NCI-H446 (cell line): Measurements from ENCODE around the gene CD6.

Experiments used
- DNase-seq, 2 experiments: peaks; one replicate each; lab custom pipeline; 2025; lab: John Stamatoyannopoulos, UW

Gene CD6

DNA sequence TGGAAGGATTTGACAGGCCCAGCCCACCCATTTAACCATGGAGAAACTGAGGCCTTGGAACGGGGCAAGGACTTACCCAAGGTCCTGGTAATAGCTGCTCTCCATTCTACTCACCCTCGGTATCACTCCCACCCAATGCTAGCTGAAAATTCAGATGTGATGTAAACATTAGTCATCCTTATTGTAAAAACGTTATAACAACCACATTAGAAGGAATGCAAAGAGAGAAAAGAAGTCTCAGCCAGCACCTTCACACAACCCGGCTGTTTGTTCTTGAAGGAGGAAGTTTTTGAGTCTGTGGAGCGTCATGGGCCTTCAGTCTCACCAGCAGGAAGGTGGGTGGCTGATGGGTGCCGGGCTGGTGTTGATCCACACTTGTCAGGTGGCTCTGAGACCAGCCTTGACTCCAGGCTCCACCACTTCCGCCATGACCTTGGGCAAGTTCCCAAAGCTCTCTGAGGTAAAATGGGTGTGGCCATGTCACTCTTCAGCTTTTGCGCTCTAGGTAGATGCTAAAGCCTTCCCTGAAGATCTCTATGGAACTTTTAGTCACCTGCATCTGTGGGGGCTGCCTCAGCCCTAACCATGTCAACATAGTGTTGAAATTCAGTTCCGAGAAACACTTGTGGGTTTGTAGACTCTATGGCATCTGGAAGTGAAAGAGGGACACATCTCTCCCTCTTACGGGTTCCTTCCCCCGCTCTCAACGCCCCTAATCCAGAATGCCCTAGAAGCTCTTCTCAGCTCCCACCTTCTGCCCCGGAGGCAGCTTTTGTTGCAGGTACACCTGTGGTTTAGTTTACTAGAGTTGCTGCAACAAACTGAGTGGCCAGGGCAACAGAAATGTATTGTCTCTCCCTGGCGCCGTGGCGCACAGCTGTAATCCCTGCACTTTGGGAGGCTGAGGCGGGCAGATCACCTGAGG lies 14.8 kb downstream of the CD6 start:
- no peak for DNase-seq

DNA sequence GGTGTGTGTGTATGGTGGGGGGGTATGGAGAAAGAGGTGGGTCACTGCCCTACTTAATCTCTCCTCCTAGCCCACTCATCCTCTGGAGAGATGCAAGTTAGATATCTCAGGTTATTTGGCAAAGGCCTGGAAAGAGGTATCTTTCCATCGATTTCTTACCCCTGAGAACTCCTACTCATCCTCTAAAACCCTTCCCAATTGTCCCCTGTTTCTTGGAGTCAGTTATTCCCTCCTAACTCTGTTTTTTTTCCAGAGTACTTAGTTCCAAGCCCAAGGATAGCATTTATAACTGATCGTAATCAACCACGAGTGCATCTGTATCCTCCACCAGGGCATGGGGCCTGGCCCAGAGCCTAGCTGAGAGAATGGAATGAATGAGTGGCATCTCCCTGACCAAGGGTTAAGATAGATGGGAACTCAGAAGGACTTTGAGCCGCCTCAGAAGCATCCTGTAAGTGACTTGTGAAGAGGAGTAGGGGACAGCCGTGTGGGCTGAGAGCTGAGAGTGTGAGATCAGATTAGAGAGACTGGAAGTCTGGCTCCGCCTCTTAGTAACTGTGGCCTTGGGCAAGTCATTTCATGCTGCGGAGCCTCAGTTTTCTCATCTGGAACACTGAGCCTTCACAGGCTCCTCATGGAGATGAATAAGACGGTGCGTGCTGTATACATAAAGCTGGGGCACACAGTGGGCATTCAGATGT lies 16.2 kb downstream of the CD6 start:
- DNase-seq: no peak

DNA sequence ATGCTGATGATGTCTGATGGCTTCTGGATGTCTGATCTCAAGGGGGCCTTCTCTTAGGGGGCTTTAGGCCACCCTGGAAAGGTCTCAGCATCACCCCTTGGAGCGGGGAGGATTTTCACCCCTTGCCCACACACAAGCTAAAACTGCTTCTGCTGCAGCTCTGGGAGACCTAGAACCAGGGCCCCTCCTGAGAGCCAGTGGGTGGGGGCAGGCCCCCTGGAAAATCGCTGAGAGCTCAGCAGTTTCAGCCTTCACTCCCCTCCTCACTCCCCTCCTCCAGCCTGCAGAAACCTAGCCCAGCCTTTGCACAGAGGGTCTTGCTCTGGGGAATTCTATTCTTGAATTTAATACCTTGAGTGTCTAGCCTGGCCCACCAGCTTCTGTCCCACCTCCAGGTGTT lies 17.2 kb downstream of the CD6 start:
- no peak for DNase-seq

DNA sequence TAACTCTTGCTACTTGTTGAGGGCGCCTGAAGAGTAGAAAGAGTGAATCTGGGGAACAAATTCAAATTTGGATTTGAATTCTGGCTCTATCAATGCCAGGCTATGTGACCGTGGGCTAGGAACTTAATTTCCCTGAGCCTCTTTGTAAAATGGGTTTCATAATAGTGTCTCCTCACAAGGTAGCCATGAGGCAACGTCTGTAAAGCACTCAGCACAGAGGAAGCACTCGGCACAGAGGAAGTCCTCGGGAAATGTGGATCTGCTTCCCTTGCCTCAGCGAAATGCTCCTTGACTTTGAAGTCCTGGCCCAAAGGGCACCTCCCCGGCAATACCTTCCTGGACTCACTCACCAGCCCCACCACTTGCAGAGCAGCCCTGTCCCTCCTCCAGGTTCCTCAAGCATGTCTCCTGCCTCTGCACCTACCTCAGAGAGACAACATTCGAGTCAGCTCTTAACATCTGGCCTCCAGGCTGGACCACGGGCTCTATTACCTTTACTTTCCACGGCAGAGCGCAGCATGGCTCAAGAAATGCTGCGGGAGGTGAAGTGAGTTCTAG lies 17.7 kb downstream of the CD6 start:
- no peak for DNase-seq

DNA sequence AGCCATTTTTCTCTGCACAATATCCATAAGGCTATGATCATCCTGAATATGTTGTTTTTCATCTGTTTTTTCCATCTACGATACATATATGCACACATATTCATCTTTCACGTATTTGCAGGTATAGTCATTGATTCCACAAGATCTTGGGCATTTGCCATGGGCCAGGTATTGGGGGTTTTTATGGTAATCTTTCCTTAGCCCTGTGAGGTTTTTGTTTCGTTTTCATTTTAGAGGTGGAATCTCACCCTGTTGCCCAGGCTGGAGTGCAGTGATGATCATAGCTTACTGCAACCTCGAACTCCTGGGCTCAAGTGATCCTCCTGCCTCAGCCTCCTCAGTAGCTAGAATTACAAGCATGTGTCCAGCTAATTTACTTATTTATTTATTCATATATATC lies 20.0 kb downstream of the CD6 start:
- no peak for DNase-seq

DNA sequence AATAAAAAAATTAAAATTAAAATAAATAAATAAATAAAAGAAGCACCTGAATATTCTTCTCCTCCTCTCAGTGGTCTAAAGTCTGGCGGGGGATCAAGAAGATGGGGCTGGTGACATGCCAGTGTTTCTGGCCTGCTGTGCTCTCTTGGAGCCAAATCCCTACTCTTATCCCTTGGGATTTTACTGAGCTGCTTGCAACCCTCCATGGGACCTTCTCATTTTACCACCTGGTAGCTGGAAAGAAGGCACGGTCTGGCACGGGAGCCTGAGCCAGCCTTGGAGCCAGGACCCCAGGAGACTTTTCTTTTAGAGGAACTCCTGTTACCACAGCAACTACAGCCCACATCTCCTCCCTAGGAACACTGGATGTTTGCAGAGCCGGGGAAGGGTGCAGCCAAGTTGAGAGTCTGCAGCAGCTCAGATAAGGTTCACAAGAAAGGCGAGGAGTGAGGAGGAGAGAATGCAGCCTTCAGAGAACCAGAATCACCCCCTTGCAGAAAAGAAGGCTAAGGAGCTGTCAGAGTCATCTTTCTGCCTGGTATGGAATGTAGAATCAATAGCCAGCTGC lies 21.4 kb downstream of the CD6 start:
- DNase-seq: peak; percentile 74 to 92

DNA sequence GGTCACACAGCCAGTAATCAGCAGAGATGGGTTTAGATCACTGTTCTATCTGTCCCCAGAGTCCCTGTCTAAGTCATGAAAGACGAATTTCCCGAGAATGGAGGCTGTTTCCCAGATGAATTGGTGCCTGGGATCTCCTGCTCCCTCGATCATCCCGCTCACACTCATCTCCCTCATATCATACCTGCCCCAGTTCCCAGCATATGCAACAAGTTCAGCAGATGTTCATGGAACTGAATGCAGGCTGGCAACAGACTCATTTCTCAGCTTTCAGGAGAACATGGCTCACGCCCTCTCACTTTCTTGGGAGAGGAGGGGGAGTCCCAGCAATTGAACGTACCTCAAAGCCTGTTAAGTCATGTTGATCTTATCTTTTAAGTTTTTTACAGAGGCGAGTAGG lies 22.1 kb downstream of the CD6 start:
- no peak for DNase-seq

DNA sequence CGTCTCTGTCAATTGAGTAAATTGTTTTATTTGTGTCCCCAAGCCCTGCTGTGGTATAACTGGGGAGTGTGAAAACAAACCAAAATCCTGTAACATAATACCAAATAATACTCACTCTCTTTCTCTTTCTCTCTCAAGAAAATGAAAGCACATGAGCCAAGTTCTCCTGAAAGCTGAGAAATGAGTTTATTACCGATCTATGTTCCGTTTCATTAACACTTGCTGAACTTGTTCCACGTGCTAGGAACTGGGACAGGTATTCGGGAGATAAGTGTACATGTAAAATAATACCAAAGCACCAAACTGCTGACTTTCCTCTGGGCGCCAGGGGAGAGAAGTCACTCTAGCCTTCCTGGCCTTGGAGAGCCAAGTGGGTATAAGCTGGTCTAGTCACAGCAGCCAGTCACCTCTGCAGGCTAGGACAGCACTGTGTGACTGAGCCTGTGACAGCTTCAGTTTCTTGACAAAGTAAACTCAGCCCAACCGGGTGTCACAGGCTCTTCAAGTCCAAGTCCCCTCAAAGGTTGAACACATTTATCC lies 23.1 kb downstream of the CD6 start:
- DNase-seq: no peak

DNA sequence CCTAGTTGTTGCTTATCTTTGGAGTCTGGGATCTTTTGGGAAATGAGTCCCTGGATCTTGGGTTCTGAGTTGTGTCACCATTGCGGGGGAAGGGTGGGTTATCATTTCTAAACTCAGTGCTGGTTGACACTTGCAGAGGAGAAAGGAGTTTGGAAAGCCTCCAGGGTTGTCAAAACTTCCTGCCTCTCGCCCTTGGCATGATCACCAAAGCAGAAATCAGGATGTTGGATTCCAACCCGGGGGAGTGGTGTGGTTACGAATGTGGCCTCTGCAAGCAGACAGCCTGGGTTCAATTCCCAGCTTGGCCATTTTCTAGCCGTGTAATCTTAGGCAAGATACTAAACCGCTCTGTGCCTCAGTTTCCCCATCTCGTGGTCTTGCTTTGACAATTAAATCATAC lies 24.3 kb downstream of the CD6 start:
- DNase-seq: peak in 1 of 2 experiments; percentile 36

DNA sequence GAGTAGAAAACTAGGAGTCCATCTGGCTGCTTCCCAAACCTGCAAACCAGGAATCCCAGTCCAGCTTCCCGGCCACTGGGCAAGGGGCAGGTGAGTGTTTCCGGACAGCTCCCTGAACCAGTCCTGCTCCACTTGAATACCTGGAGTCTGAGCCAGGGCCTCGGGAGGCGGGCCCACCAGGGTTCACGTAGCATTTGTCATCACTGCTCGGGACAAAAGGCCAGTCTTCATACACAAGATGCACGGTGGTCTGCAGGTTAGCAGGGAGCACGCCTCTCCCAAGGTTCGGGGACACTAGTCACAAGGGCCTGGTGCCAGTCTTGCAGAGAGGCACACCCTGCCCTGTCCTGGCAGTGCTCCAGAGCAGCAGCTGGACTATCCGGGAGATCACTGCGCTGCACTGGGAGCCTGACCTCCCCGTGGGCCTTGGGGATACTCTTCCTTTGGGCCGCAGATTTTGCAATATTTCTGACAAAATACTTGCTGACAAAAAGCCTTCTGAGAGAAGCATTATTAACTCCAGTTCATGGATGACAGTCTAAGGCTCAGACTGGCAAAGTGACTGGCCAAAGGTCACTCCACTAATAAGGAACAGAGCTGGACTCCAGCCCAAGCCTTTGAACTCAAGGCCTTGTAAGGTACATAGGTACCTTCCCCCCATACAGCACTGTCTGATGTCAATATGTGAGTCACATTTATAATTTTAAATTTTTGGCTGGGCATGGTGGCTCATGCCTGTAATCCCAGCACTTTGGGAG lies 25.1 kb downstream of the CD6 start:
- no peak for DNase-seq

DNA sequence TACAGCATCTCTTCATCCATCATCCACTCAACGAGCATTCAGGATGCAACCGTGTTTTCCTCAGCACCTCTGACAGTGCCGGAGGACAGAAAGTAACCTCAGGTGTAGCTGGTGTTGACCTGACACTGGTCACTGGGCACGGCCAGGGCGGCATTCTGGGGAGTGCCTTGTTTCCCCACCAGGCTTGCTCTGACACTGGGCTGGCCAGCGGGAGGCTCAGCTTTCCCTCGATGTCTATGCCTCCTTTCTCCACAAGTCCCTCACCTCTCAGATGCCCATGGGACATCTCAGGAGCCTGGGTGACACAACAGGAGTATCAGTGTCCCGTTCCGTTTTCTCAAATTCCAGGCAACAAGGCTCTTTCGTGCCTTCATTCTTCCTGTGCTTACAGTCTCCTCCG lies 28.9 kb downstream of the CD6 start:
- DNase-seq: no peak

DNA sequence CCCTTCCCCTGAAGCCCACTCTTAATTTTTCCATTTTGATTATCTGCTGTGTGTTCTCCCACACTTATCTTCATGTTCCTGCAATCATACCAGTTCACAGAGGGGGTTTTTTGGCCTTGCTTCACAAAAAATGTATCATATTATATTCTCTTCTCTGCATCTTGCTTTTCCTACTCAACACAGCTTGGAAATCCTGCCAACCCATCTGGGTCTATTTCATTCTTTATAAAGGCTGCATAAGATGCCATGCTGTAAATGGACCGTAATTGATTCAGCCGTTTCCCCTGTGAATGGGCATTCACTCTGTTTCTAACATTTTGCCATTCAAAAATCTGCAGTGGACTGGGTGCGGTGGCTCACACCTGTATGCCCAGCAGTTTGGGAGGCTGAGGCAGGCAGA lies 30.5 kb downstream of the CD6 start:
- DNase-seq: peak; percentile 46 to 84

DNA sequence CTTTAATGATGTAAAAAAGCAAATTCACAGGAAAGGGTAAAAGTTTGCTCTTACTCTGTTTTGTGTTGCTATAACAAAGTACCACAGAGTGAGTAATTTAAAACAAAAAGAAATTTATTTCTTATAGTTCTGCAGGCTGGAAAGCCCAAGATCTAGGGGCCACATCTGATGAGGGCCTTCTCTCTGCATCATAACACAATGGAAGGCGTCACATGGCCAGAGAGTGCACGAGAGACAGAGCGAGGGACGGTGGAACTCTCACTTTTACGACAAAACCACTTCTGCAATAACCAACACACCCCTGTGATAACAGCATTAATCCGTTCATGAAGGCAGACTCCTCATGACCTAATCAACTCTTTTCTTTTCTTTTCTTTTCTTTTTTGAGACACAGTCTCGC lies 31.1 kb downstream of the CD6 start:
- no peak for DNase-seq

DNA sequence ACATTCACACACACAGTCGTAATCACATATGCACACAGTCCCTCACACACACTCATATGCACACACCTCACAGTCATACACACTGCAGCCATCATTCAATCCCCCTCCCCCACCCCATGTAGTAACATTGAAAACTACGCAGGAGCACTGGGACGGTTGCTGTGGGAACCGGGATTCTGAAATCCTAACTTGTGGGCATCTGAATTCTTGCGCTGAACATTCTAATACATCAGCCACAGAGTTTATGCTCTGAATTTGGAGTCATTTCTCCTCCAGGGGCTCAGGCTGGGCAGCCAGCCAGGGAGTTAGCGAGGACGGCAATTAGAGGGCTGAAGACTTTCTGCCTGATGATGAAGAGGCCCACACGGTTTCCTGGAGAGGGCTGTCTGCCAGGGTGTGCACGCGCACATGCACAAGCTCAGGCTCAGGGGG lies 32.7 kb downstream of the CD6 start:
- DNase-seq: peak; percentile 56 to 84

DNA sequence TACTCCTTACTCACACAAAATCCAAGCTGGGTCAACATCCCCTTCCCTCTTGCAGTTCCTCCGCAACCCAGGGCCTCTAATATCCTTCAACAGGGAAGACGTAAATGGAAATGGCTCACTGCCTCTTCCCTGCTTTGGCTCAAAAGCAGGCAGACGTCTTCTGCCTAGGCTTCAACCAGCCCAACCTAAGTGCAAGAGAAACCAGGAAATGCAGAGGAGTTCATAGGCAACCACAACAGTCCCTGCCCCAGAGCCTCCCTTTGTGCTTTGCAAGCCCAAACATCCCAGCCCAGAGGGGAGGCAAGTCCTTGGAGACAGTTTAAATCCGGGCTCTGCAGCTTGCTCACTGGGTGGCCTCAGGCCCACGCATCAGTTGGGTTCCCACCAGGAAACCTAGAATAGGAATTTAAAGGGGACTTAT lies 33.3 kb downstream of the CD6 start:
- no peak for DNase-seq

DNA sequence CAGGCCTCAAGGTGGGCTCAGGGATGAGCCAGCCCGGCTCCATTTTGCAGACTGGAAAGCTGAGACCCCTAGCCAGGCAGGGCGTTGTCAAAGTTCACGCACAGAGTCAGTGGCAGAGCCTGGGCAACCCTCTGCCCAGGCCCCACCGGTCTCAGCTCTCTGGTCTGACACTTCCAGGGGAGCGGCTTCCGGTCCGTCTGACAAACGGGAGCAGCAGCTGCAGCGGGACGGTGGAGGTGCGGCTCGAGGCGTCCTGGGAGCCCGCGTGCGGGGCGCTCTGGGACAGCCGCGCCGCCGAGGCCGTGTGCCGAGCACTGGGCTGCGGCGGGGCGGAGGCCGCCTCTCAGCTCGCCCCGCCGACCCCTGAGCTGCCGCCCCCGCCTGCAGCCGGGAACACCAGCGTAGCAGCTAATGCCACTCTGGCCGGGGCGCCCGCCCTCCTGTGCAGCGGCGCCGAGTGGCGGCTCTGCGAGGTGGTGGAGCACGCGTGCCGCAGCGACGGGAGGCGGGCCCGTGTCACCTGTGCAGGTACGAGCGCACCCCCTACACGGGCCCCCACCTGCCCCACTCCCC lies 36.0 kb downstream of the CD6 start:
- no peak for DNase-seq

DNA sequence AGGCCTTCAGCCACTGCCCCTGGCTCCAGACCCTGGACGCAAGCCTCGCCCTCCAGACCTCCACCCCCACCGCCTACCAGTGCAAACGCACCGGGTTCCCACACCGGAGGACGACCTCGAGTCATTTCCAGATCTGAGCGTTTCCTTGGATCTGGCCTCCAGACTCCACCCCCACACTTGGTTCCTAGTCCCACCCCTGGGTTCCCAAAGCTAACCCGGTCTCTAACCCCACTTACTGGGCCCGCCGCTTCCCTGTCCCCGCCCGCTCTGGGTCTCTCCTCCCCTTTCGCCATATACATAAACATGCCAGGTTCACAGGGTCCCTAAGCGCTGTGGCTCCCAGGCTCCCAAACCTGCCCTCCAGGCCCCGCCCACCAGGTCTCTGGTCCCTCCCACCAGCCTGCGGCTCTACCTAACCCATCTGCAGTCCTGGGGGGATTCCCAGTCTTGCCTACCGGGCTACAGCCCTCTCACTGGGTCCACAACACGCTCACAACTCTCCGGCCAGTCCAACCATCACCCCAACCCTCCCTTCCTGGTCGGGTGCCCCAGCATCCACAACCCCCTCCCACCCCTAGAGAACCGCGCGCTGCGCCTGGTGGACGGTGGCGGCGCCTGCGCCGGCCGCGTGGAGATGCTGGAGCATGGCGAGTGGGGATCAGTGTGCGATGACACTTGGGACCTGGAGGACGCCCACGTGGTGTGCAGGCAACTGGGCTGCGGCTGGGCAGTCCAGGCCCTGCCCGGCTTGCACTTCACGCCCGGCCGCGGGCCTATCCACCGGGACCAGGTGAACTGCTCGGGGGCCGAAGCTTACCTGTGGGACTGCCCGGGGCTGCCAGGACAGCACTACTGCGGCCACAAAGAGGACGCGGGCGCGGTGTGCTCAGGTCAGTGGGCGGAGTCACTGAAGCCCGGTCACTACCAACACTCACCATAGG lies 36.7 kb downstream of the CD6 start:
- no peak for DNase-seq

DNA sequence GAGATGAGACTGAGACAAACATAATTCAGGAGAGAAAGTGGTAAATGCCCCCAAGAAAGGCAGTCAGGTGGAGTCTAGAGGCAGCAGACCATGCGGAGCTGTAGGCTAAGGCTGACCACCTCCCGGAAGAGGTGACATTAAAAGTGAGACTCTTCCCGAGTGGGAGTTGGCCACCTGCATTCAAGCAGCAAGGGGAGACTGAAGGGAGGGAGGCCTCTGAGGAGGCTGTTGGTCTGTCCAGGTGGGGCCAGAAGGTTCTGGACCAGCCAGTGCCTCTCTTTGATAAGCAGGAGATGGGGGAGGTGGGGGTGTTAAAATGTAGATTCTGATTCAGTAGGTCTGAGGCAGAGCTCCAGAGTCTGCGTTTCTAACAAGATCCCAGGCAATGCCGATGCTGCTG lies 37.5 kb downstream of the CD6 start:
- DNase-seq: no peak

DNA sequence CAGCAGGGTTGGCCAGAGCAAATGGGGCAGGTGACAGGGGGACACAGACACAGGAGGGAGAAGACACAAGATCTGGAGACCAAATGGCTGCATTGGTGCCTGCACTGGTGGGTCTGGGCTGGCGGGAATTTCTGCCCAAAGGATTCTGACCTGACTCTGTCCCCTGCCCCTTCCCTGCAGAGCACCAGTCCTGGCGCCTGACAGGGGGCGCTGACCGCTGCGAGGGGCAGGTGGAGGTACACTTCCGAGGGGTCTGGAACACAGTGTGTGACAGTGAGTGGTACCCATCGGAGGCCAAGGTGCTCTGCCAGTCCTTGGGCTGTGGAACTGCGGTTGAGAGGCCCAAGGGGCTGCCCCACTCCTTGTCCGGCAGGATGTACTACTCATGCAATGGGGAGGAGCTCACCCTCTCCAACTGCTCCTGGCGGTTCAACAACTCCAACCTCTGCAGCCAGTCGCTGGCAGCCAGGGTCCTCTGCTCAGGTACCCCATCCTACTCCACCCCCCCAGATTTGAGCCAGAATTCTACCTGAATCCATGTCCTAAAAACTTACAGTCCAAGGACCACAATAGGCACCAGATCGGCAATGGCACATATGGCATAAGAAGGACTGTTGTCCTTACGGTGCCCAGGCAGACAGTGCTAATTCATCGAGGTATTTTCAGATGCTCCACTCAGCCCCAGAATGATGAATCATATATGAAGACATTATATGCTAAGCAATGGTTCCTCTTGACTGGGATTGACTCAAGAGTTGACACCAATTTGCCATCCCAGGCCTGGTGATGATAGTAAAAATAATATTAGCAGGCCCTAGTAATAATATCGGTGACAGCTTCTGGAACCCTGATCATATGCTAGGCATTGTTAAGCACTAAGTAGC lies 38.2 kb downstream of the CD6 start:
- no peak for DNase-seq
